HFF-Myc (cell line): Measurements from ENCODE around the gene KCNT2.

ENCODE experiments used
- DNase-seq: peaks from one replicate; pipeline ENCODE4 v3.0.0-alpha.2; 2011; ENCODE audit warnings: low read depth; ENCODE audit errors: extremely low read depth
- H3K4me3 ChIP-seq: replicated peaks from 2 replicates; pipeline ENCODE4 v1.5.1; 2011; ENCODE audit warnings: low read depth, mild to moderate bottlenecking, control low read depth, low read length
- CTCF ChIP-seq: IDR thresholded peaks from 2 replicates; pipeline ENCODE4 v1.5.1; 2012; ENCODE audit warnings: mild to moderate bottlenecking, low read depth, low read length, control low read depth; ENCODE audit errors: missing control alignments

Gene KCNT2

GRCh38 chr1:196493881-196494280 lies 114.4 kb downstream of the KCNT2 start:
- DNase-seq = no peak
- no peak overlapping the region for H3K4me3 ChIP-seq
- TF ChIP-seq CTCF = no peak

GRCh38 chr1:196488579-196488978 lies 119.7 kb downstream of the KCNT2 start:
- no peak for TF ChIP-seq CTCF
- no peak overlapping the region for H3K4me3 ChIP-seq
- DNase-seq = no peak

- no peak for DNase-seq
- no peak for TF ChIP-seq CTCF
- H3K4me3 ChIP-seq = no peak overlapping the region
Observed at GRCh38 chr1:196486346-196486745, 121.9 kb downstream of the KCNT2 start.

GRCh38 chr1:196481616-196482015 lies 126.6 kb downstream of the KCNT2 start:
- TF ChIP-seq CTCF = no peak
- DNase-seq = no peak
- H3K4me3 ChIP-seq = no peak overlapping the region

- no peak for DNase-seq
- H3K4me3 ChIP-seq = no peak overlapping the region
- TF ChIP-seq CTCF = no peak
Observed at GRCh38 chr1:196477262-196477661, 131.0 kb downstream of the KCNT2 start.

GRCh38 chr1:196467230-196467925 lies 140.9 kb downstream of the KCNT2 start:
- TF ChIP-seq CTCF = no peak
- no peak overlapping the region for H3K4me3 ChIP-seq
- DNase-seq = no peak

- peak; percentile 6 for DNase-seq
- no peak for TF ChIP-seq CTCF
- H3K4me3 ChIP-seq = no peak overlapping the region
Observed at GRCh38 chr1:196466654-196467053, 141.6 kb downstream of the KCNT2 start.
